K562 (cell line): Measurements from ENCODE around the gene AMTN. TPM values are rescaled to one million over a fixed set of nuclear protein-coding genes. Genes with fewer than 3 reads are reported as not detected.

Source experiments
- ATAC-seq: fragments of 200-7000 bp; cut with Tn5 transposase; 3 replicates; pipeline ENCODE4 v1.9.1; 2020; ENCODE audit warnings: moderate library complexity
- BruUV-seq: library from RNA; stranded (reverse); fragments of 400-500 nt; replicated peaks from 2 replicates; lab custom pipeline; 2021; lab: Mats Ljungman, UMichigan
- CTCF ChIA-PET: fragments of 300-600 bp; formaldehyde crosslinking; extraction: SDS; loops from one replicate; lab custom pipeline; 2021; ENCODE audit warnings: low intra/inter-chr PET ratio; lab: Yijun Ruan, JAX
- POLR2A ChIA-PET: fragments of 300-600, 350-650 bp; sonication (Branson Sonifier 250); formaldehyde crosslinking; extraction: SDS; loops from one replicate; lab custom pipeline; 2021; ENCODE audit warnings: antibody characterized with exemption, inconsistent platforms; lab: Yijun Ruan, JAX
- DNase-seq, 4 experiments: peaks; one replicate each; pipeline versions ENCODE4 v3.0.0 to v3.0.0-alpha.2; 2011 to 2018; ENCODE audit warnings: low spot score in 3 of 4, mixed read lengths in 3 of 4; ENCODE audit errors: extremely low read depth in 1 of 4
- FAIRE-seq: peaks from 2 replicates; lab custom pipeline; 2011; peaks lifted over from hg19 to GRCh38; lab: Jason Lieb, UNC
- H2AFZ ChIP-seq: 2 replicates; pipeline ENCODE4 v1.6.0; 2011; ENCODE audit warnings: low read depth, low read length, control low read depth, inconsistent platforms
- H3K27ac ChIP-seq: fragments of 200-600 bp; 3 replicates; pipeline ENCODE4 v1.8.0; 2011; ENCODE audit warnings: low read depth, mild to moderate bottlenecking, control low read depth, inconsistent platforms, low read length, moderate library complexity, mixed read lengths; ENCODE audit errors: extremely low read depth
- H3K27me3 ChIP-seq, 2 experiments: fragments of 300-600 bp in 1 of 2; 2 replicates in 1 of 2; 3 replicates in 1 of 2; pipeline versions ENCODE4 v1.6.0 to v1.8.0; 2011; ENCODE audit warnings: inconsistent platforms in 2 of 2, low read length in 2 of 2, mild to moderate bottlenecking in 1 of 2, mixed read lengths in 1 of 2, moderate library complexity in 1 of 2; ENCODE audit not compliant: control insufficient read depth in 2 of 2, insufficient read depth in 2 of 2
- H3K36me3 ChIP-seq: fragments of 300-600 bp; 3 replicates; pipeline ENCODE4 v1.8.0; 2011; ENCODE audit warnings: mild to moderate bottlenecking, low read length, inconsistent platforms; ENCODE audit not compliant: control insufficient read depth, insufficient read depth
- H3K4me1 ChIP-seq, 2 experiments: fragments of 200-600 bp in 1 of 2; replicated peaks in 1 of 2; 2 replicates in 1 of 2; 3 replicates in 1 of 2; pipeline versions ENCODE4 v1.5.1 to v1.8.0; 2011; ENCODE audit warnings: inconsistent platforms in 2 of 2, low read length in 2 of 2, mild to moderate bottlenecking in 1 of 2, mixed read lengths in 1 of 2, moderate library complexity in 1 of 2; ENCODE audit not compliant: control insufficient read depth in 2 of 2, insufficient read depth in 2 of 2
- H3K4me2 ChIP-seq: 2 replicates; pipeline ENCODE4 v1.6.1; 2011; ENCODE audit warnings: low read length, control low read depth, inconsistent platforms, mixed read lengths; ENCODE audit not compliant: insufficient read depth
- H3K4me3 ChIP-seq: fragments of 200-600 bp; sonication (generic), shearing (Covaris generic); 2 replicates; pipeline ENCODE4 v1.5.1; 2016; ENCODE audit warnings: control low read depth, inconsistent platforms
- H3K79me2 ChIP-seq: fragments of 200-600 bp; 3 replicates; pipeline ENCODE4 v1.8.0; 2011; ENCODE audit warnings: low read length, inconsistent platforms; ENCODE audit not compliant: control insufficient read depth, insufficient read depth
- H3K9ac ChIP-seq, 2 experiments: 2 replicates each; pipeline versions ENCODE4 v1.6.0 to v1.6.1; 2011; ENCODE audit warnings: low read depth in 2 of 2, low read length in 2 of 2, control low read depth in 1 of 2, inconsistent platforms in 1 of 2, mild to moderate bottlenecking in 1 of 2, mixed read lengths in 1 of 2; ENCODE audit not compliant: insufficient read depth in 1 of 2
- H3K9me1 ChIP-seq: one replicate; pipeline ENCODE4 v1.6.0; 2011; ENCODE audit warnings: inconsistent platforms, mild to moderate bottlenecking, low read length, moderate library complexity; ENCODE audit not compliant: control insufficient read depth, insufficient read depth
- H3K9me3 ChIP-seq: replicated peaks from 2 replicates; pipeline ENCODE4 v1.5.1; 2011; ENCODE audit warnings: low read depth, low read length, inconsistent platforms; ENCODE audit not compliant: control insufficient read depth, insufficient read depth
- H4K20me1 ChIP-seq: replicated peaks from 2 replicates; pipeline ENCODE4 v1.6.1; 2011; ENCODE audit warnings: low read length, inconsistent platforms, mixed read lengths; ENCODE audit not compliant: control insufficient read depth, insufficient read depth
- ARID4B ChIP-seq: sonication (generic); formaldehyde crosslinking; IDR thresholded peaks from 2 replicates; pipeline ENCODE4 v1.8.0; 2022; ENCODE audit warnings: mild to moderate bottlenecking, missing genetic modification reagents
- HDAC1 ChIP-seq, 2 experiments: fragments of 450-650 bp; IDR thresholded peaks; 2 replicates each; pipeline ENCODE4 v1.6.1; 2016 to 2017; ENCODE audit warnings: inconsistent platforms in 1 of 2, mild to moderate bottlenecking in 1 of 2, moderate library complexity in 1 of 2
- MAFK ChIP-seq: IDR thresholded peaks from 2 replicates; pipeline ENCODE4 v1.6.1; 2011; ENCODE audit warnings: low read length, improper control_type of control experiment
- MTA2 ChIP-seq: fragments of 450-650 bp; IDR thresholded peaks from 2 replicates; pipeline ENCODE4 v1.6.1; 2016; ENCODE audit warnings: low read depth
- NR2C1 ChIP-seq, 2 experiments: fragments of 450-650 bp; IDR thresholded peaks; 2 replicates each; pipeline ENCODE4 v1.6.1; 2017; ENCODE audit warnings: mild to moderate bottlenecking in 2 of 2, antibody characterized with exemption in 1 of 2, inconsistent platforms in 1 of 2, missing compliant biosample characterization in 1 of 2, missing genetic modification characterization in 1 of 2
- TAF7 ChIP-seq: fragments of 450-650 bp; IDR thresholded peaks from 2 replicates; pipeline ENCODE4 v1.6.1; 2016; ENCODE audit warnings: missing genetic modification characterization, missing compliant biosample characterization
- TAL1 ChIP-seq: fragments of 450-650 bp; IDR thresholded peaks from 2 replicates; pipeline ENCODE4 v1.6.1; 2016; ENCODE audit warnings: mild to moderate bottlenecking
- THRB ChIP-seq: fragments of 450-650 bp; formaldehyde crosslinking; conservative IDR thresholded peaks from 2 replicates; pipeline ENCODE4 v1.4.0; 2022; ENCODE audit warnings: mild to moderate bottlenecking, missing genetic modification characterization
- ZNF75A ChIP-seq: fragments of 450-650 bp; formaldehyde crosslinking; IDR thresholded peaks from 2 replicates; pipeline ENCODE4 v1.4.0; 2020; ENCODE audit warnings: mild to moderate bottlenecking
- WGBS: fragments of 100-300 bp; shearing (Covaris generic); methylation state at CpG from one replicate; pipeline ENCODE4 v1.1.6; 2016; ENCODE audit warnings: low coverage, mixed read lengths; ENCODE audit not compliant: insufficient coverage; ENCODE audit errors: missing lambda C conversion rate; 5-methylcytosine and 5-hydroxymethylcytosine counted together
- in situ Hi-C: fragments of 300-500 bp; cut with MboI; formaldehyde crosslinking; loops from 4 replicates; pipeline ENCODE4 v1.15.0; 2018; ENCODE audit warnings: inconsistent platforms, mixed read lengths
- intact Hi-C: fragments of 100-400 bp; cut with micrococcal nuclease; formaldehyde crosslinking; loops from 2 replicates; pipeline ENCODE4 v1.14.2; 2022
- polyA plus RNA-seq, 8 experiments: library from polyadenylated mRNA; depleted of rRNA in 4 of 8; stranded (reverse) in 5 of 8; unstranded in 3 of 8; fragments of >200 nt; fragmentation: Nextera tagmentation in 2 of 8; fragmentation: Illumina TruSeq in 1 of 8; extraction: Ambion mirVana in 2 of 8; extraction: Trizol in 1 of 8; gene quantifications; 2 replicates each; pipeline versions ENCODE4 v1.2.1 to v1.2.3, GENCODE V29; 2011 to 2014; ENCODE audit warnings: inconsistent platforms in 1 of 8, missing spikeins in 1 of 8
- total RNA-seq, 7 experiments: library from RNA; depleted of rRNA in 6 of 7; stranded (reverse); fragments of >200 nt in 6 of 7; fragmentation: Illumina TruSeq in 2 of 7; extraction: Trizol in 2 of 7; gene quantifications; 2 replicates each; pipeline versions ENCODE4 v1.2.1 to v1.2.3, GENCODE V29; 2011 to 2021; ENCODE audit warnings: low replicate concordance in 1 of 7
- TF ChIP-seq, protein P1 (sequence below): fragments of 450-650 bp; IDR thresholded peaks from 2 replicates; pipeline ENCODE4 v1.6.1; 2017; ENCODE audit warnings: antibody characterized with exemption

AMTN gene
- total and polyA plus RNA-seq, 9 of the 15 experiments (the other 6 are each of a cell fraction or from before 2014, with no cell fraction given) = not detected

GRCh38 chr4:70564033-70564432 is 45.7 kb downstream of the AMTN start:
- ATAC-seq = no peak
- in situ Hi-C loops = no loop called here
- intact Hi-C loops = no loop called here

More at GRCh38 chr4:70564033-70564432, 45.7 kb downstream of the AMTN start:
- ChIA-PET CTCF (no interaction called here), POLR2A (interaction anchor here (0.5 kb wide), 1 partner anchor 1342 kb away, joined by 4 read pairs; no protein-coding TSS in a partner anchor)
- Histone ChIP-seq H3K9ac (no peak overlapping the region), H3K79me2 (no peaks in the 10 kb centered on the region), H3K27ac (no peak overlapping the region), H3K9me1 (no peaks in the 10 kb centered on the region), H3K27me3 (no peaks in the 10 kb centered on the region), H3K4me3 (no peak overlapping the region), H3K9me3 (no peaks in the 10 kb centered on the region), H3K4me1 (no peaks in the 10 kb centered on the region), H3K4me2 (no peak overlapping the region), H3K36me3 (no peaks in the 10 kb centered on the region), H2AFZ (no peak overlapping the region), H4K20me1 (no peaks in the 10 kb centered on the region)
- TF ChIP-seq MTA2 = no peak
- no peak for TF ChIP-seq MAFK
- no peak for TF ChIP-seq TAL1
- TF ChIP-seq NR2C1 (IDR thresholded peaks at IDR 0.05) = no peak
- no peak for TF ChIP-seq NR2C1 (tag; IDR thresholded peaks at IDR 0.05)
- no peak for TF ChIP-seq HDAC1 (IDR thresholded peaks at IDR 0.05)
- no peak for TF ChIP-seq THRB
- no peak for TF ChIP-seq TAF7
- no peak for TF ChIP-seq ZNF75A
- TF ChIP-seq, protein P1, sequence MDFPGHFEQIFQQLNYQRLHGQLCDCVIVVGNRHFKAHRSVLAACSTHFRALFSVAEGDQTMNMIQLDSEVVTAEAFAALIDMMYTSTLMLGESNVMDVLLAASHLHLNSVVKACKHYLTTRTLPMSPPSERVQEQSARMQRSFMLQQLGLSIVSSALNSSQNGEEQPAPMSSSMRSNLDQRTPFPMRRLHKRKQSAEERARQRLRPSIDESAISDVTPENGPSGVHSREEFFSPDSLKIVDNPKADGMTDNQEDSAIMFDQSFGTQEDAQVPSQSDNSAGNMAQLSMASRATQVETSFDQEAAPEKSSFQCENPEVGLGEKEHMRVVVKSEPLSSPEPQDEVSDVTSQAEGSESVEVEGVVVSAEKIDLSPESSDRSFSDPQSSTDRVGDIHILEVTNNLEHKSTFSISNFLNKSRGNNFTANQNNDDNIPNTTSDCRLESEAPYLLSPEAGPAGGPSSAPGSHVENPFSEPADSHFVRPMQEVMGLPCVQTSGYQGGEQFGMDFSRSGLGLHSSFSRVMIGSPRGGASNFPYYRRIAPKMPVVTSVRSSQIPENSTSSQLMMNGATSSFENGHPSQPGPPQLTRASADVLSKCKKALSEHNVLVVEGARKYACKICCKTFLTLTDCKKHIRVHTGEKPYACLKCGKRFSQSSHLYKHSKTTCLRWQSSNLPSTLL = no peak
- TF ChIP-seq ARID4B (CRISPR knock-in tag) = no peak
- DNase-seq (no peak), FAIRE-seq (no peak)
- 1% methylated on average over 8 of the region's 8 CpGs for WGBS
- no TSS peak for BruUV-seq
